Natural killer cell (primary cell): ENCODE data around the gene POLD4. TPM values are rescaled to one million over a fixed set of nuclear protein-coding genes. Genes with fewer than 3 reads are reported as not detected.

Source experiments
- ATAC-seq, 3 donors: fragments of 150-1000 bp in 2 of 3; fragments of 200-7000 bp in 1 of 3; cut with Tn5 transposase; 1 replicate in 1 of 3; 2 replicates in 2 of 3; pipeline ENCODE4 v1.10.0; 2021; ENCODE audit warnings: mild to moderate bottlenecking in 2 of 3, moderate library complexity in 2 of 3
- DNase-seq, 2 donors: peaks; one replicate each; pipeline versions ENCODE4 v3.0.0 to v3.0.0-alpha.2; 2013 to 2021; ENCODE audit warnings: mixed read lengths in 1 of 2
- H3K27ac ChIP-seq: one replicate; pipeline ENCODE4 v1.5.1; 2013; ENCODE audit warnings: mild to moderate bottlenecking, low read length
- H3K27me3 ChIP-seq: one replicate; pipeline ENCODE4 v1.6.1; 2013; ENCODE audit warnings: low read length; ENCODE audit not compliant: control insufficient read depth, insufficient read depth
- H3K36me3 ChIP-seq: one replicate; pipeline ENCODE4 v1.6.1; 2013; ENCODE audit warnings: low read length; ENCODE audit not compliant: control insufficient read depth, insufficient read depth
- H3K4me1 ChIP-seq: one replicate; pipeline ENCODE4 v1.6.1; 2013; ENCODE audit warnings: low read length; ENCODE audit not compliant: control insufficient read depth, insufficient read depth
- H3K4me3 ChIP-seq: one replicate; pipeline ENCODE4 v1.5.1; 2013; ENCODE audit warnings: low read length
- H3K9me3 ChIP-seq: one replicate; pipeline ENCODE4 v1.6.1; 2013; ENCODE audit warnings: low read length; ENCODE audit not compliant: control insufficient read depth, insufficient read depth
- H3K27ac Mint-ChIP-seq, 2 donors: one replicate each; pipeline ENCODE4 v1.8.0; 2022; ENCODE audit warnings: mild to moderate bottlenecking in 2 of 2, mixed read lengths in 2 of 2, moderate library complexity in 1 of 2
- H3K27me3 Mint-ChIP-seq, 2 donors: one replicate each; pipeline ENCODE4 v1.8.0; 2022; ENCODE audit warnings: low read depth in 2 of 2, mixed read lengths in 2 of 2
- H3K36me3 Mint-ChIP-seq: one replicate; pipeline ENCODE4 v1.8.0; 2022; ENCODE audit warnings: mixed read lengths
- H3K4me1 Mint-ChIP-seq, 2 donors: one replicate each; pipeline ENCODE4 v1.8.0; 2022; ENCODE audit warnings: mixed read lengths in 2 of 2
- H3K4me3 Mint-ChIP-seq: one replicate; pipeline ENCODE4 v1.8.0; 2022; ENCODE audit warnings: mild to moderate bottlenecking, moderate library complexity, mixed read lengths
- H3K9me3 Mint-ChIP-seq, 2 donors: one replicate each; pipeline ENCODE4 v1.8.0; 2022; ENCODE audit warnings: mixed read lengths in 2 of 2
- CTCF ChIP-seq: fragments of 200-600 bp; IDR thresholded peaks from one replicate; pipeline ENCODE4 v1.8.0; 2022; ENCODE audit warnings: antibody characterized with exemption
- WGBS: methylation state at CpG from one replicate; pipeline ENCODE4 v1.1.7; 2013; ENCODE audit warnings: missing lambda C conversion rate; ENCODE audit not compliant: insufficient coverage; 5-methylcytosine and 5-hydroxymethylcytosine counted together
- intact Hi-C: fragments of 100-400 bp; cut with micrococcal nuclease; formaldehyde crosslinking; loops from one replicate; pipeline ENCODE4 v1.14.2; 2022
- total RNA-seq, 4 donors: library from RNA; stranded (reverse); fragments of 120-200 nt in 1 of 4; gene quantifications; one replicate each; pipeline versions ENCODE4 v1.2.3 to v1.2.4, GENCODE V29; 2013 to 2022

POLD4 gene
- total RNA-seq, 3 donors from 2014 or later (not counting 1 experiment from before 2014, with no cell fraction given), result 45.8 to 63.7 (median 60.5) TPM

GRCh38 chr11:67396259-67396581, 42.9 kb upstream of the POLD4 start:
- Histone ChIP-seq H3K27me3 (no peaks in the 10 kb centered on the region), H3K27ac (no peak overlapping the region), H3K4me1 (peaks cover 64% of the 10 kb centered on the region), H3K9me3 (no peaks in the 10 kb centered on the region), H3K4me3 (no peak overlapping the region), H3K36me3 (peaks cover 54% of the 10 kb centered on the region)
- no peaks in the 10 kb centered on the region for H3K36me3 Mint-ChIP-seq
- ATAC-seq (no peak), DNase-seq (no peak)
- H3K9me3 Mint-ChIP-seq, result no peaks in the 10 kb centered on the region
- TF ChIP-seq CTCF, result no peak
- peak overlapping the region; percentile 68 to 88 for H3K27ac Mint-ChIP-seq
- WGBS, result 96% methylated on average over 7 of the region's 7 CpGs
- peaks cover 29 to 55% of the 10 kb centered on the region in 2 donors for H3K4me1 Mint-ChIP-seq
- H3K27me3 Mint-ChIP-seq, result no peaks in the 10 kb centered on the region
- intact Hi-C loops, result no loop called here
- H3K4me3 Mint-ChIP-seq, result no peak overlapping the region

- Histone ChIP-seq H3K27me3 (no peaks in the 10 kb centered on the region), H3K27ac (no peak overlapping the region), H3K4me3 (no peak overlapping the region), H3K36me3 (peaks cover 53% of the 10 kb centered on the region), H3K4me1 (peaks cover 64% of the 10 kb centered on the region), H3K9me3 (no peaks in the 10 kb centered on the region)
- no peaks in the 10 kb centered on the region for H3K9me3 Mint-ChIP-seq
- H3K27me3 Mint-ChIP-seq, result no peaks in the 10 kb centered on the region
- TF ChIP-seq CTCF, result no peak
- 93% methylated on average over 17 of the region's 19 CpGs for WGBS
- DNase-seq (no peak), ATAC-seq (no peak)
- H3K27ac Mint-ChIP-seq, result peak overlapping the region; percentile 68 to 88
- H3K4me3 Mint-ChIP-seq, result no peak overlapping the region
- intact Hi-C loops, result no loop called here
- H3K4me1 Mint-ChIP-seq, result peaks cover 26 to 54% of the 10 kb centered on the region in 2 donors
- H3K36me3 Mint-ChIP-seq, result no peaks in the 10 kb centered on the region
Observed at GRCh38 chr11:67395555-67396258, 42.4 kb upstream of the POLD4 start.

GRCh38 chr11:67393990-67394389, 40.6 kb upstream of the POLD4 start:
- DNase-seq, result no peak
- H3K4me1 ChIP-seq, result peaks cover 49% of the 10 kb centered on the region
- peak overlapping the region; percentile 76 for H3K4me3 Mint-ChIP-seq
- no peak overlapping the region for H3K27ac ChIP-seq
- no peak overlapping the region for H3K4me3 ChIP-seq
- H3K36me3 Mint-ChIP-seq, result no peaks in the 10 kb centered on the region
- no peaks in the 10 kb centered on the region for H3K27me3 ChIP-seq
- no peak for ATAC-seq
- no peaks in the 10 kb centered on the region for H3K9me3 Mint-ChIP-seq
- H3K27ac Mint-ChIP-seq, result peak overlapping the region in 1 of 2 donors; percentile 29
- 93% methylated on average over 5 of the region's 5 CpGs for whole genome bisulfite sequencing
- no peak for TF ChIP-seq CTCF
- intact Hi-C loops, result no loop called here
- peaks cover 29 to 60% of the 10 kb centered on the region in 2 donors for H3K4me1 Mint-ChIP-seq
- H3K27me3 Mint-ChIP-seq, result no peaks in the 10 kb centered on the region
- peaks cover 38% of the 10 kb centered on the region for H3K36me3 ChIP-seq
- H3K9me3 ChIP-seq, result no peaks in the 10 kb centered on the region

GRCh38 chr11:67393437-67393836, 40.1 kb upstream of the POLD4 start:
- H3K4me3 ChIP-seq, result no peak overlapping the region
- no peaks in the 10 kb centered on the region for H3K36me3 Mint-ChIP-seq
- 93% methylated on average over 18 of the region's 18 CpGs for WGBS
- H3K4me1 ChIP-seq, result peaks cover 44% of the 10 kb centered on the region
- H3K9me3 ChIP-seq, result no peaks in the 10 kb centered on the region
- no peak for DNase-seq
- H3K4me3 Mint-ChIP-seq, result peak overlapping the region; percentile 76
- no peaks in the 10 kb centered on the region for H3K9me3 Mint-ChIP-seq
- H3K27ac ChIP-seq, result no peak overlapping the region
- ATAC-seq, result no peak
- H3K27me3 Mint-ChIP-seq, result no peaks in the 10 kb centered on the region
- no peak for TF ChIP-seq CTCF
- intact Hi-C loops, result no loop called here
- peaks cover 29 to 61% of the 10 kb centered on the region in 2 donors for H3K4me1 Mint-ChIP-seq
- H3K36me3 ChIP-seq, result peaks cover 33% of the 10 kb centered on the region
- peak overlapping the region in 1 of 2 donors; percentile 29 for H3K27ac Mint-ChIP-seq
- H3K27me3 ChIP-seq, result no peaks in the 10 kb centered on the region
